Thyroid gland (tissue), 4 donors: ENCODE results near the gene ARRDC2.

Experiments
- POLR2A ChIP-seq, 2 donors: fragments of 450-650 bp; IDR thresholded peaks; one replicate each; pipeline ENCODE4 v1.6.1; 2017; ENCODE audit warnings: antibody characterized with exemption in 2 of 2, mild to moderate bottlenecking in 2 of 2, moderate library complexity in 1 of 2
- TF ChIP-seq, protein P1 (sequence below), 6 experiments: fragments of 200-600 bp in 3 of 6; fragments of 450-650 bp in 3 of 6; sonication (generic) in 3 of 6; IDR thresholded peaks; one replicate each; pipeline ENCODE4 v1.5.1; 2016 to 2019; ENCODE audit warnings: antibody characterized with exemption in 6 of 6, mild to moderate bottlenecking in 2 of 6, inconsistent platforms in 1 of 6, moderate library complexity in 1 of 6

DNA sequence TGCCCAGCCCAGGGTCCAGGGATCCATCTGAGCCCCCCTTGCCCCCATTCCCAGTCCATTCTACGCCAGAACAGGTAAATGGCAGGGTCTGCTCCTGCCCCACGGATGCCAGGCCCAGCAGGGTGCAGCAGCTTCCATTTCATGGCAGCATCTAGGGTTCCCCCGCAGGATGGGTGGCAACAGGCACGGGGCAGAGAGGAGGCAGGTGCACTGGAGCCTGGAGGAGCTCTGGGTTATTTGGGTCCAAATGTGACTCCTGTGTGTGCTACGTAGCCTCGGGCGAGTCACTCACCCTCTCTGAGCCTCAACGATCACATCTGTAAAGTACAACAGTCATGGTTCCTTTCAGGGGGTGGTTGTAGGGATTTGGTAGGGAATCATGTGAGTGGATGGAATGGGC lies 51.3 kb downstream of the ARRDC2 start:
- TF ChIP-seq, protein P1, sequence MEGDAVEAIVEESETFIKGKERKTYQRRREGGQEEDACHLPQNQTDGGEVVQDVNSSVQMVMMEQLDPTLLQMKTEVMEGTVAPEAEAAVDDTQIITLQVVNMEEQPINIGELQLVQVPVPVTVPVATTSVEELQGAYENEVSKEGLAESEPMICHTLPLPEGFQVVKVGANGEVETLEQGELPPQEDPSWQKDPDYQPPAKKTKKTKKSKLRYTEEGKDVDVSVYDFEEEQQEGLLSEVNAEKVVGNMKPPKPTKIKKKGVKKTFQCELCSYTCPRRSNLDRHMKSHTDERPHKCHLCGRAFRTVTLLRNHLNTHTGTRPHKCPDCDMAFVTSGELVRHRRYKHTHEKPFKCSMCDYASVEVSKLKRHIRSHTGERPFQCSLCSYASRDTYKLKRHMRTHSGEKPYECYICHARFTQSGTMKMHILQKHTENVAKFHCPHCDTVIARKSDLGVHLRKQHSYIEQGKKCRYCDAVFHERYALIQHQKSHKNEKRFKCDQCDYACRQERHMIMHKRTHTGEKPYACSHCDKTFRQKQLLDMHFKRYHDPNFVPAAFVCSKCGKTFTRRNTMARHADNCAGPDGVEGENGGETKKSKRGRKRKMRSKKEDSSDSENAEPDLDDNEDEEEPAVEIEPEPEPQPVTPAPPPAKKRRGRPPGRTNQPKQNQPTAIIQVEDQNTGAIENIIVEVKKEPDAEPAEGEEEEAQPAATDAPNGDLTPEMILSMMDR (IDR thresholded peaks at IDR 0.05): no peak
- no peak for TF ChIP-seq POLR2A (IDR thresholded peaks at IDR 0.05)
